WTC11 (cell line): ENCODE measurements around the gene GIPR. TPM values are rescaled to one million over a fixed set of nuclear protein-coding genes. Genes with fewer than 3 reads are reported as not detected.

Experiments
- ATAC-seq: fragments of 200-7000 bp; cut with Tn5 transposase; 2 replicates; pipeline ENCODE4 v1.10.0; 2021; ENCODE audit warnings: mild to moderate bottlenecking, moderate library complexity
- CTCF ChIA-PET: fragments of 300-600 bp; sonication (Branson Sonifier 250); formaldehyde crosslinking; loops from one replicate; lab custom pipeline; 2021; ENCODE audit warnings: antibody characterized with exemption; lab: Charles Lee
- POLR2A ChIA-PET: fragments of 350-600 bp; sonication (Branson Sonifier 250); formaldehyde crosslinking; loops from one replicate; lab custom pipeline; 2021; ENCODE audit warnings: antibody characterized with exemption; lab: Charles Lee
- DNase-seq: peaks from one replicate; pipeline ENCODE4 v3.0.0; 2021; ENCODE audit warnings: low spot score
- H3K27ac Mint-ChIP-seq: 2 replicates; pipeline ENCODE4 v1.8.0; 2021; ENCODE audit warnings: mixed read lengths
- H3K27me3 Mint-ChIP-seq: 2 replicates; pipeline ENCODE4 v1.8.0; 2021; ENCODE audit warnings: low read depth, mild to moderate bottlenecking, moderate library complexity, mixed read lengths
- H3K36me3 Mint-ChIP-seq: 2 replicates; pipeline ENCODE4 v1.8.0; 2021; ENCODE audit warnings: mixed read lengths
- H3K4me1 Mint-ChIP-seq: 2 replicates; pipeline ENCODE4 v1.8.0; 2022; ENCODE audit warnings: mixed read lengths
- H3K4me3 Mint-ChIP-seq: 2 replicates; pipeline ENCODE4 v1.8.0; 2021; ENCODE audit warnings: mild to moderate bottlenecking, moderate library complexity, mixed read lengths
- H3K9me3 Mint-ChIP-seq: 2 replicates; pipeline ENCODE4 v1.8.0; 2021; ENCODE audit warnings: mixed read lengths
- ATF1 ChIP-seq: sonication (generic); formaldehyde crosslinking; IDR thresholded peaks from 2 replicates; pipeline ENCODE4 v1.8.1; 2023; ENCODE audit warnings: mild to moderate bottlenecking, moderate library complexity, missing genetic modification reagents
- ETV6 ChIP-seq: sonication (generic); formaldehyde crosslinking; IDR thresholded peaks from 2 replicates; pipeline ENCODE4 v1.8.1; 2022; ENCODE audit warnings: mild to moderate bottlenecking, missing genetic modification reagents
- FOXK1 ChIP-seq: sonication (generic); formaldehyde crosslinking; IDR thresholded peaks from 2 replicates; pipeline ENCODE4 v1.8.0; 2022; ENCODE audit warnings: mild to moderate bottlenecking, moderate library complexity, missing genetic modification reagents
- FOXP1 ChIP-seq: sonication (generic); formaldehyde crosslinking; IDR thresholded peaks from 2 replicates; pipeline ENCODE4 v1.8.0; 2022; ENCODE audit warnings: missing genetic modification reagents, mild to moderate bottlenecking, moderate library complexity, borderline replicate concordance
- HMGA2 ChIP-seq: fragments of 250-450 bp; sonication (Bioruptor Pico); IDR thresholded peaks from 2 replicates; pipeline ENCODE4 v1.4.0; 2021; ENCODE audit warnings: mild to moderate bottlenecking, moderate library complexity
- JUN ChIP-seq: sonication (generic); formaldehyde crosslinking; IDR thresholded peaks from 2 replicates; pipeline ENCODE4 v1.8.0; 2023; ENCODE audit warnings: mild to moderate bottlenecking, missing genetic modification reagents
- NFATC4 ChIP-seq: fragments of 250-450 bp; sonication (Bioruptor Pico); IDR thresholded peaks from 2 replicates; pipeline ENCODE4 v1.9.0; 2021; ENCODE audit warnings: mild to moderate bottlenecking
- SMAD3 ChIP-seq: sonication (generic); formaldehyde crosslinking; IDR thresholded peaks from 2 replicates; pipeline ENCODE4 v1.8.0; 2022; ENCODE audit warnings: missing genetic modification reagents, mild to moderate bottlenecking, borderline replicate concordance
- SP1 ChIP-seq: sonication (generic); formaldehyde crosslinking; conservative IDR thresholded peaks from 2 replicates; pipeline ENCODE4 v1.8.1; 2022; ENCODE audit warnings: missing genetic modification reagents
- TCF7 ChIP-seq: sonication (generic); formaldehyde crosslinking; IDR thresholded peaks from 2 replicates; pipeline ENCODE4 v1.8.0; 2022; ENCODE audit warnings: mild to moderate bottlenecking, low read depth, missing genetic modification reagents, moderate library complexity
- TP53 ChIP-seq: sonication (generic); formaldehyde crosslinking; IDR thresholded peaks from 2 replicates; pipeline ENCODE4 v1.8.1; 2023; ENCODE audit warnings: mild to moderate bottlenecking, missing genetic modification reagents
- ZNF121 ChIP-seq: sonication (generic); formaldehyde crosslinking; IDR thresholded peaks from 2 replicates; pipeline ENCODE4 v1.8.0; 2023; ENCODE audit warnings: missing genetic modification reagents
- ZNF232 ChIP-seq: sonication (generic); formaldehyde crosslinking; IDR thresholded peaks from 2 replicates; pipeline ENCODE4 v1.8.0; 2022; ENCODE audit warnings: mild to moderate bottlenecking, missing genetic modification reagents
- ZNF317 ChIP-seq: sonication (generic); formaldehyde crosslinking; IDR thresholded peaks from 2 replicates; pipeline ENCODE4 v1.8.1; 2023; ENCODE audit warnings: low read depth, mild to moderate bottlenecking, moderate library complexity, missing genetic modification reagents, borderline replicate concordance
- total RNA-seq: library from RNA; stranded (reverse); gene quantifications from 3 replicates; pipeline ENCODE4 v1.2.3, GENCODE V29; 2021
- TF ChIP-seq, protein P1 (sequence below): sonication (generic); formaldehyde crosslinking; conservative IDR thresholded peaks from 2 replicates; pipeline ENCODE4 v1.8.1; 2022; ENCODE audit warnings: mild to moderate bottlenecking, missing genetic modification reagents
- TF ChIP-seq, protein P2 (sequence below): sonication (generic); formaldehyde crosslinking; IDR thresholded peaks from 2 replicates; pipeline ENCODE4 v1.8.1; 2022; ENCODE audit warnings: low read depth, mild to moderate bottlenecking, moderate library complexity, missing genetic modification reagents, borderline replicate concordance
- TF ChIP-seq, protein P3 (sequence below): sonication (generic); formaldehyde crosslinking; IDR thresholded peaks from 2 replicates; pipeline ENCODE4 v1.8.0; 2023; ENCODE audit warnings: missing genetic modification reagents
- TF ChIP-seq, protein P4 (sequence below): sonication (generic); formaldehyde crosslinking; IDR thresholded peaks from 2 replicates; pipeline ENCODE4 v1.8.1; 2022; ENCODE audit warnings: low read depth, missing genetic modification reagents, borderline replicate concordance
- TF ChIP-seq, protein P5 (sequence below): fragments of 250-450 bp; sonication (Bioruptor Pico); IDR thresholded peaks from 2 replicates; pipeline ENCODE4 v1.8.0; 2021; ENCODE audit warnings: mild to moderate bottlenecking
- TF ChIP-seq, protein P6 (sequence below): sonication (generic); formaldehyde crosslinking; IDR thresholded peaks from 2 replicates; pipeline ENCODE4 v1.8.1; 2023; ENCODE audit warnings: mild to moderate bottlenecking, missing genetic modification reagents, moderate library complexity

GIPR gene
- total RNA-seq, 1 experiment from 2014 or later, result 1.8 TPM

DNA sequence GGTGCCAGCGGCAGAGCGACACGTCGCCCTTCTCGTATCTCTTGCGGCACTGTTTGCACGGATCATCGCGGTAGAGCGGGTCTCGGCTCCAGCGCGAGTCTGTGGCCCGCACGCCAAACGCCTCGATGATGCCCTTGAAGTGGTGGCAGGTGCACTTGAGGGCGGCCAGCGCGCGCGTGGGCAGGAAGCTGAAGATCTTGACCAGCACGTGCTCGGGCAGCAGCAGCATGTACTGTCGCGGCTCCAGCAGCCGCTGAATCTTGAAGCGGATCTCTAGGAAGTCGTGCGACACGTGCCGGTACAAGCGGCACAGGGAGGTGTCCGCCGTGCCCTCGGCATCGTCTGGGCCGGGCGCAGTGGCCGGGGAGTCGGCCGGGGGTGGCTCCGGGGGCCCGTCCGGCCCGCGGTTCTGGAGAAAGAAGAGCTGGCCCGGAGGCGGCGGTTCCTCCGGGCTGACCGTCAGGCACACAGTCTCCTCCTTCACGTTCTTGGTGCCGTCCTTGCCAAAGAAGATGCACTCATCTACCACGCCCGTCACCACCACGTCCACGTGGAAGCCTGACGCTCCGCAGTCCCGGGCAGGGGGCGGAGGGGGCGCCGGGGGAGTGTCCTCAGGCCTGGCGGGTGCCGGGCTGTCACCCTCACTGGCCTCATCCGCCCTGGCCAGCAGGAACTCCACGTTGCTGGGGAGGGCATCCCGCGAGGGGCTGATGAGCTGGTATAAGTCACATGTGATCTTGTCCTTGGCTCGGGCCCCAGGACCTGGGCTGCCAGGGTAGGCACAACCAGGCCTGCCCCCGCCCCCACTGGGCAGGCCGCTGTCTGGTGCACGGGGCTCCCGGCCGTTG lies 44.1 kb downstream of the GIPR start (continued):
- TF ChIP-seq HMGA2 (CRISPR knock-in tag) (no peak), TCF7 (no peak), SMAD3 (no peak), ETV6 (CRISPR knock-in tag) (no peak)
- TF ChIP-seq, protein P1, sequence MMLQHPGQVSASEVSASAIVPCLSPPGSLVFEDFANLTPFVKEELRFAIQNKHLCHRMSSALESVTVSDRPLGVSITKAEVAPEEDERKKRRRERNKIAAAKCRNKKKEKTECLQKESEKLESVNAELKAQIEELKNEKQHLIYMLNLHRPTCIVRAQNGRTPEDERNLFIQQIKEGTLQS (CRISPR knock-in tag), result no peak
- TF ChIP-seq, protein P2, sequence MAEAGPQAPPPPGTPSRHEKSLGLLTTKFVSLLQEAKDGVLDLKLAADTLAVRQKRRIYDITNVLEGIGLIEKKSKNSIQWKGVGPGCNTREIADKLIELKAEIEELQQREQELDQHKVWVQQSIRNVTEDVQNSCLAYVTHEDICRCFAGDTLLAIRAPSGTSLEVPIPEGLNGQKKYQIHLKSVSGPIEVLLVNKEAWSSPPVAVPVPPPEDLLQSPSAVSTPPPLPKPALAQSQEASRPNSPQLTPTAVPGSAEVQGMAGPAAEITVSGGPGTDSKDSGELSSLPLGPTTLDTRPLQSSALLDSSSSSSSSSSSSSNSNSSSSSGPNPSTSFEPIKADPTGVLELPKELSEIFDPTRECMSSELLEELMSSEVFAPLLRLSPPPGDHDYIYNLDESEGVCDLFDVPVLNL (CRISPR knock-in tag), result no peak
- TF ChIP-seq, protein P3, sequence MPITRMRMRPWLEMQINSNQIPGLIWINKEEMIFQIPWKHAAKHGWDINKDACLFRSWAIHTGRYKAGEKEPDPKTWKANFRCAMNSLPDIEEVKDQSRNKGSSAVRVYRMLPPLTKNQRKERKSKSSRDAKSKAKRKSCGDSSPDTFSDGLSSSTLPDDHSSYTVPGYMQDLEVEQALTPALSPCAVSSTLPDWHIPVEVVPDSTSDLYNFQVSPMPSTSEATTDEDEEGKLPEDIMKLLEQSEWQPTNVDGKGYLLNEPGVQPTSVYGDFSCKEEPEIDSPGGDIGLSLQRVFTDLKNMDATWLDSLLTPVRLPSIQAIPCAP, result no peak
- TF ChIP-seq, protein P4, sequence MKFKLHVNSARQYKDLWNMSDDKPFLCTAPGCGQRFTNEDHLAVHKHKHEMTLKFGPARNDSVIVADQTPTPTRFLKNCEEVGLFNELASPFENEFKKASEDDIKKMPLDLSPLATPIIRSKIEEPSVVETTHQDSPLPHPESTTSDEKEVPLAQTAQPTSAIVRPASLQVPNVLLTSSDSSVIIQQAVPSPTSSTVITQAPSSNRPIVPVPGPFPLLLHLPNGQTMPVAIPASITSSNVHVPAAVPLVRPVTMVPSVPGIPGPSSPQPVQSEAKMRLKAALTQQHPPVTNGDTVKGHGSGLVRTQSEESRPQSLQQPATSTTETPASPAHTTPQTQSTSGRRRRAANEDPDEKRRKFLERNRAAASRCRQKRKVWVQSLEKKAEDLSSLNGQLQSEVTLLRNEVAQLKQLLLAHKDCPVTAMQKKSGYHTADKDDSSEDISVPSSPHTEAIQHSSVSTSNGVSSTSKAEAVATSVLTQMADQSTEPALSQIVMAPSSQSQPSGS (CRISPR knock-in tag), result no peak

DNA sequence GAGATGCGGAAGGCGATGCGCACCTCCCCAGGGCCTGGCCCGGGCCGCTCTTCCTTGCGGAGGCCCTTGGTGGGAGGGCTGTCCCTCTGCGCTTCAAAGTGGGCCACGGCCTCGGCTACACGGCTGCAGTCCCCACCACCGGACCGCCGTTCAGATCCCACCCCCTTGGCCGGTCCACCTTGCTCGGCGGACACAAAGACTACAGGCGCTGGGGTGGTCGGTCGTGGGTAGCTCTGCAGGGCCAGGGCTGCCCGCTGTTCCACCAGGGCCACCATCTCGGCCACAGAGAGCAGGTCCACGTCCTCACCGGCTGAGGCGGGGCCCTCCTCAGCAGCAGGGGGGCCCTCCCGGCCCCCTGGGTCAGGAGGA lies 44.7 kb downstream of the GIPR start:
- no peak for TF ChIP-seq ZNF121
- TF ChIP-seq TP53 (CRISPR knock-in tag), result no peak
- no peak for TF ChIP-seq NFATC4 (CRISPR knock-in tag)
- TF ChIP-seq, protein P5, sequence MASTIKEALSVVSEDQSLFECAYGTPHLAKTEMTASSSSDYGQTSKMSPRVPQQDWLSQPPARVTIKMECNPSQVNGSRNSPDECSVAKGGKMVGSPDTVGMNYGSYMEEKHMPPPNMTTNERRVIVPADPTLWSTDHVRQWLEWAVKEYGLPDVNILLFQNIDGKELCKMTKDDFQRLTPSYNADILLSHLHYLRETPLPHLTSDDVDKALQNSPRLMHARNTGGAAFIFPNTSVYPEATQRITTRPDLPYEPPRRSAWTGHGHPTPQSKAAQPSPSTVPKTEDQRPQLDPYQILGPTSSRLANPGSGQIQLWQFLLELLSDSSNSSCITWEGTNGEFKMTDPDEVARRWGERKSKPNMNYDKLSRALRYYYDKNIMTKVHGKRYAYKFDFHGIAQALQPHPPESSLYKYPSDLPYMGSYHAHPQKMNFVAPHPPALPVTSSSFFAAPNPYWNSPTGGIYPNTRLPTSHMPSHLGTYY (CRISPR knock-in tag), result no peak
- TF ChIP-seq ATF1 (CRISPR knock-in tag), result no peak
- no peak for TF ChIP-seq FOXP1
- no peak for TF ChIP-seq ZNF232 (CRISPR knock-in tag)
- no peak for TF ChIP-seq ZNF317
- TF ChIP-seq, protein P6, sequence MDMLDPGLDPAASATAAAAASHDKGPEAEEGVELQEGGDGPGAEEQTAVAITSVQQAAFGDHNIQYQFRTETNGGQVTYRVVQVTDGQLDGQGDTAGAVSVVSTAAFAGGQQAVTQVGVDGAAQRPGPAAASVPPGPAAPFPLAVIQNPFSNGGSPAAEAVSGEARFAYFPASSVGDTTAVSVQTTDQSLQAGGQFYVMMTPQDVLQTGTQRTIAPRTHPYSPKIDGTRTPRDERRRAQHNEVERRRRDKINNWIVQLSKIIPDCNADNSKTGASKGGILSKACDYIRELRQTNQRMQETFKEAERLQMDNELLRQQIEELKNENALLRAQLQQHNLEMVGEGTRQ (CRISPR knock-in tag), result no peak
- no peak for TF ChIP-seq SP1 (CRISPR knock-in tag)
- TF ChIP-seq, protein P3, result no peak
- no peak for TF ChIP-seq FOXK1 (CRISPR knock-in tag)
- no peak for TF ChIP-seq JUN (CRISPR knock-in tag)
- POLR2A ChIA-PET, result interaction anchor here (1.0 kb wide), 1 partner anchor 57 kb away, joined by 5 read pairs; the partner anchor contains the start of gene SIX5
- Mint-ChIP-seq H3K36me3 (no peaks in the 10 kb centered on the region; the same call in 1 of the 2 replicates), H3K27ac (no peak overlapping the region), H3K4me1 (peaks cover 25% of the 10 kb centered on the region), H3K27me3 (no peaks in the 10 kb centered on the region; the same call in 1 of the 2 replicates), H3K9me3 (no peaks in the 10 kb centered on the region), H3K4me3 (no peak overlapping the region)
- DNase-seq (no peak), ATAC-seq (no peak)
- CTCF ChIA-PET, result interaction anchor here (0.9 to 1.4 kb wide), 2 partner anchors 20 to 104 kb away, joined by 4 read pairs; partner anchors contain the start of gene QPCTL
